ENCODE data around the gene PPFIA2.

- TF ChIP-seq CTCF (conservative IDR thresholded peaks at IDR 0.05; ENCODE audit: low read depth, low read length) (no peak), EZH2 (IDR thresholded peaks at IDR 0.05; ENCODE audit: low read length, unreplicated experiment) (no peak), EZH2phosphoT487 (IDR thresholded peaks at IDR 0.05; ENCODE audit: borderline replicate concordance, low read length) (no peak)
Observed at GRCh38 chr12:81359736-81360135, 399.4 kb downstream of the PPFIA2 start.

All from PC-3 (cell line).